Thyroid gland (tissue), 4 donors: ENCODE measurements around the gene GLRA1.

Experiments used
- POLR2A ChIP-seq, 2 donors: fragments of 450-650 bp; IDR thresholded peaks; one replicate each; pipeline ENCODE4 v1.6.1; 2017; ENCODE audit warnings: antibody characterized with exemption in 2 of 2, mild to moderate bottlenecking in 2 of 2, moderate library complexity in 1 of 2
- TF ChIP-seq, protein P1 (sequence below), 6 experiments: fragments of 200-600 bp in 3 of 6; fragments of 450-650 bp in 3 of 6; sonication (generic) in 3 of 6; IDR thresholded peaks; one replicate each; pipeline ENCODE4 v1.5.1; 2016 to 2019; ENCODE audit warnings: antibody characterized with exemption in 6 of 6, mild to moderate bottlenecking in 2 of 6, inconsistent platforms in 1 of 6, moderate library complexity in 1 of 6

DNA sequence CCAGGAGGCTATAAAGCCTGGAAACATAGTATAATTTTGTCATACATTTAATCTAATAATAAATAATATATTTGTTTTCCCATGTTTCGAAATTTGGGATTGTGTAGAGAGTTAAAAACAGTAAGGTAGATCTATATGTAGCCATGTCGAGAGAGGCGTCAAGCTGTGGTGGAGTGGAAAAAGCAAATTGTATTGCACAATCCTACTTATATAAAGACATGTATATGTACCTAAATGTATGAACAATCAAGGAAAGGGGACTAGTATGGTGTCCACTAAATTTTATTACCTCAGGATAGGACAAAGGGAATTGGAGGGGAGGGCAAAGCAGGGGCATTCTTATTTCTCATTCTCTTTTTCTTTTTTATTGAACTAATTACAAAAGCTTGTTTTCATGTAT, 52.0 kb downstream of the GLRA1 start:
- no peak for TF ChIP-seq POLR2A (IDR thresholded peaks at IDR 0.05)
- TF ChIP-seq, protein P1, sequence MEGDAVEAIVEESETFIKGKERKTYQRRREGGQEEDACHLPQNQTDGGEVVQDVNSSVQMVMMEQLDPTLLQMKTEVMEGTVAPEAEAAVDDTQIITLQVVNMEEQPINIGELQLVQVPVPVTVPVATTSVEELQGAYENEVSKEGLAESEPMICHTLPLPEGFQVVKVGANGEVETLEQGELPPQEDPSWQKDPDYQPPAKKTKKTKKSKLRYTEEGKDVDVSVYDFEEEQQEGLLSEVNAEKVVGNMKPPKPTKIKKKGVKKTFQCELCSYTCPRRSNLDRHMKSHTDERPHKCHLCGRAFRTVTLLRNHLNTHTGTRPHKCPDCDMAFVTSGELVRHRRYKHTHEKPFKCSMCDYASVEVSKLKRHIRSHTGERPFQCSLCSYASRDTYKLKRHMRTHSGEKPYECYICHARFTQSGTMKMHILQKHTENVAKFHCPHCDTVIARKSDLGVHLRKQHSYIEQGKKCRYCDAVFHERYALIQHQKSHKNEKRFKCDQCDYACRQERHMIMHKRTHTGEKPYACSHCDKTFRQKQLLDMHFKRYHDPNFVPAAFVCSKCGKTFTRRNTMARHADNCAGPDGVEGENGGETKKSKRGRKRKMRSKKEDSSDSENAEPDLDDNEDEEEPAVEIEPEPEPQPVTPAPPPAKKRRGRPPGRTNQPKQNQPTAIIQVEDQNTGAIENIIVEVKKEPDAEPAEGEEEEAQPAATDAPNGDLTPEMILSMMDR (IDR thresholded peaks at IDR 0.05) = no peak
